IPS DF 4.7 (cell line): Measurements from ENCODE around the gene TRAIP.
A peak's percentile ranks its signal among the peaks of the same experiment; 100 is the strongest.
"Not testable (repeated sequence)": the region's sequence is repeated elsewhere in the genome, so short reads cannot be mapped to it uniquely, and the experiment has no call there.

Experiments
- DNase-seq: peaks from one replicate; pipeline ENCODE4 v3.0.0-alpha.2; 2013; ENCODE audit warnings: low spot score; ENCODE audit errors: extremely low read depth

The TRAIP gene

GRCh38 chr3:49791571-49791970, 64.8 kb downstream of the TRAIP start:
- DNase-seq = no peak

- DNase-seq = no peak
Observed at GRCh38 chr3:49790626-49791411, 65.5 kb downstream of the TRAIP start.

GRCh38 chr3:49788056-49788455, 68.3 kb downstream of the TRAIP start:
- no peak for DNase-seq

- DNase-seq = no peak
Observed at GRCh38 chr3:49787536-49787935, 68.8 kb downstream of the TRAIP start.

- no peak for DNase-seq
Observed at GRCh38 chr3:49787182-49787464, 69.2 kb downstream of the TRAIP start.

- DNase-seq = peak; percentile 99
Observed at GRCh38 chr3:49786357-49787181, 69.8 kb downstream of the TRAIP start, which contains the start of gene IP6K1. IP6K1 (minus strand) TSS chr3:49786542; CDS start chr3:49748040, 38,502 bp downstream.

- no peak for DNase-seq
Observed at GRCh38 chr3:49785565-49786356, 70.6 kb downstream of the TRAIP start.

GRCh38 chr3:49782277-49782676, 74.1 kb downstream of the TRAIP start:
- not testable (repeated sequence) for DNase-seq

GRCh38 chr3:49781415-49782199, 74.8 kb downstream of the TRAIP start:
- DNase-seq = no peak

GRCh38 chr3:49780975-49781365, 75.4 kb downstream of the TRAIP start:
- DNase-seq = not testable (repeated sequence)

- DNase-seq = no peak
Observed at GRCh38 chr3:49780080-49780974, 76.0 kb downstream of the TRAIP start.

GRCh38 chr3:49779358-49780079, 76.8 kb downstream of the TRAIP start:
- DNase-seq = no peak
